H1 (cell line): Measurements from ENCODE around the gene FAM98C. TPM values are rescaled to one million over a fixed set of nuclear protein-coding genes. Genes with fewer than 3 reads are reported as not detected.

Experiments
- CHD7 ChIP-seq: fragments of 300-600 bp; sonication (generic); IDR thresholded peaks from 2 replicates; pipeline ENCODE4 v1.7.1; 2012; ENCODE audit warnings: low read length, moderate library complexity, mild to moderate bottlenecking, inconsistent platforms; ENCODE audit not compliant: insufficient replicate concordance
- MAX ChIP-seq: IDR thresholded peaks from 2 replicates; pipeline ENCODE4 v1.6.1; 2012; ENCODE audit warnings: inconsistent platforms
- NRF1 ChIP-seq: IDR thresholded peaks from 2 replicates; pipeline ENCODE4 v1.6.1; 2011; ENCODE audit warnings: mild to moderate bottlenecking, low read depth, low read length, improper control_type of control experiment
- RXRA ChIP-seq: IDR thresholded peaks from 2 replicates; pipeline ENCODE4 v1.6.1; 2011; ENCODE audit warnings: low read depth, mild to moderate bottlenecking, low read length, moderate library complexity; ENCODE audit not compliant: insufficient read depth
- SIRT6 ChIP-seq: IDR thresholded peaks from one replicate; pipeline ENCODE4 v1.7.1; 2012; ENCODE audit warnings: low read length, inconsistent platforms
- polyA plus RNA-seq, 7 experiments: library from polyadenylated mRNA; depleted of rRNA in 3 of 7; stranded (reverse) in 5 of 7; unstranded in 2 of 7; fragments of >200 nt in 5 of 7; fragments of 200-250 nt in 2 of 7; gene quantifications; 1 replicate in 5 of 7; 2 replicates in 1 of 7; 4 replicates in 1 of 7; pipeline versions ENCODE4 v1.2.1 to v1.2.3, GENCODE V29; 2011 to 2013; ENCODE audit warnings: missing spikeins in 2 of 7, mixed read lengths in 2 of 7
- total RNA-seq: library from RNA; stranded (reverse); fragmentation: NEBNext Ultra II Directional; extraction: Animal tissue kit (Norgen Biotek cat#: 25700); gene quantifications from 2 replicates; pipeline ENCODE4 v1.2.1, GENCODE V29; 2021

Gene FAM98C
- total and polyA plus RNA-seq, 2 of the 8 experiments (the other 6 are each of a cell fraction or from before 2014, with no cell fraction given), result 6.1 to 9.4 TPM

- TF ChIP-seq CHD7 (no peak), NRF1 (no peak), RXRA (no peak), MAX (no peak), SIRT6 (no peak)
- TF ChIP-seq, all 59 proteins: peak for 0
Measured at GRCh38 chr19:38429811-38430156, 26.9 kb downstream of the FAM98C start (continued).
